ENCODE measurements around the gene DUSP22.
"Not testable (repeated sequence)": the region's sequence is repeated elsewhere in the genome, so short reads cannot be mapped to it uniquely, and the experiment has no call there.

The DUSP22 gene, protein sequence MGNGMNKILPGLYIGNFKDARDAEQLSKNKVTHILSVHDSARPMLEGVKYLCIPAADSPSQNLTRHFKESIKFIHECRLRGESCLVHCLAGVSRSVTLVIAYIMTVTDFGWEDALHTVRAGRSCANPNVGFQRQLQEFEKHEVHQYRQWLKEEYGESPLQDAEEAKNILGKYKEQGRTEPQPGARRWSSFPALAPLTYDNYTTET

DNA sequence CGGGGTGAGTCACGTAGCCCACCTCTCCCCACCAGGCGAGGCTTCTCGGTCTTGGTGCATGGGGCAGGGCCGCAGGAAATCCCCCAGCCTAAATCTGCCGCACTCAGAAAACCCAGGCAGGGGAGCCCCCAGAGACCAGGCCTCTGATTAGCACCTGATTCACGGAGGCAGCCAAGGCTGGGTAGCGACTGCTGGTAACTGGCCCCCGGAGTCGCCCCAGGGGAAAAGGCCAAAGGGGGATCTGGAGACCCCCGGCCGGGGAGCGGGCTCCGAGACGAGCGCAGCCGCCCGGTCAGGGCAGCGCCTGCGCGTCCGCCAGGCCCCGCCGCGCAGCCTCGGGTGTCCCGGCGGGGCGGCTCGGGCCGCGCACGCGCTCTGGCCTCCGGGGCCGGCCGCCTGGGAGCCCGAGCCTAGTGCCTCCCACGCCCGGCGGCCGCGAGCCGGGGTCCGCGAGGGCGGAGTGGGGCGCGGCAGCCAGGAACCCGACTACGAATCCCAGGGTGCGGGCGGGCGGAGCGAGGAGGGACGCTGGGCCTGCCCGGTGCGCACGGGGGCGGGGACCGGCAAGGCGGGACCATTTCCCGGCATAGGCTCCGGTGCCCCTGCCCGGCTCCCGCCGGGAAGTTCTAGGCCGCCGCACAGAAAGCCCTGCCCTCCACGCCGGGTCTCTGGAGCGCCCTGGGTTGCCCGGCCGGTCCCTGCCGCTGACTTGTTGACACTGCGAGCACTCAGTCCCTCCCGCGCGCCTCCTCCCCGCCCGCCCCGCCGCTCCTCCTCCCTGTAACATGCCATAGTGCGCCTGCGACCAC, at the start of gene DUSP22:
DUSP22 (plus strand) TSS at position 791 of the 809 bp plus-strand sequence. CDS start 53 bp downstream, outside the sequence.
- DNase-seq, result no peak

DNA sequence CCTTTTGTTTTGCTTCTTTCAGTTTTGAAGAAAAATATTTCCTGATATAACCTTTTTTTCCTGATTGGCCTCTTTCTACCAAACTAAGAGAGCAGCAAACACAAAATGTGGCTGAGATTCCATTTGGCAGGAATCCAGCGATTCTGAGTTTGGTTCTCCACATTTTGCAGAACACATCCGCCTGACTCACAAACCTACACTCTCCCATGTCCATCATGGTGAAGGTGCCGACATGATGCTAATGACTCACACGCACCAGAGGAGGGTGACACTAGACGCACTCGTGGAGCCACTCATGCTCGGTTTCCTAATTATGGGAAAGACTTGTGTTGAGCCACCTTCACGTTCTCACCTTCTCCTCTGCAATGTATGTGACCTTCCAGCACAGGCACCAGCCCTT, 45.9 kb upstream of the DUSP22 start:
- no peak for DNase-seq

DNA sequence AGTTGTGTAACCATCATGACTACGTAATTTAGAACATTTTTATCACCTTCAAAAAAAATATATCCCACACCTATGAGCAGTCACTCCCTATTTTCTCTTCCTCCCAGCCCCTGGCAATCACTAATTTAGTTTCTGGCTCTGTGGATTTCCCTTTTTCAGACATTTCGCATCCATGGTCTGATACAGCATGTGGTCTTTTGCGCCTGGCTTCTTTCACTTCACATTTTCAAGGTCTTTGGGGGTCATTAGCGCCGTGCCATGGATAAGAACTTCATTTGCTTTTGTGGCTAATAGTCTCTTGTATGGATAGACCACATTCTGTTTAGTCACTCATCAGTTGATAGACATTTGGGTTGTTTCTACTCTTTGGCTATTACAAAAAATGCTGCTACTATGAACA, 44.9 kb upstream of the DUSP22 start:
- DNase-seq, result no peak

DNA sequence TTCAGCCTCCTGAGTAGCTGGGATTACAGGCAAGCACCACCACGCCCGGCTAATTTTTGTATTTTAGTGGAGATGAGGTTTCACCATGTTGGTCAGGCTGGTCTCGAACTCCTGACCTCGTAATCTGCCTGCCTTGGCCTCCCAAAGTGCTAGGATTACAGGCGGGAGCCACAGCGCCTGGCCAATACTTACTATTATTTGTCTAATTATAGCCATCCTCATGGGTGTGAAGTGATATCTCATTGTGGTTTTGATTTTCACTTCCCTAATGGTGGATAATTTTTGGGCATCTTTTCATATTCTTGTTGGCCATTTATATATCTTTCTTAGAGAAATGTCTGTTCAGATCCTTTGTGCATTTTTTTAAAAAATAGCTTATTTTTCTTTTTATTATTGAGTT, 44.2 kb upstream of the DUSP22 start:
- not testable (repeated sequence) for DNase-seq

DNA sequence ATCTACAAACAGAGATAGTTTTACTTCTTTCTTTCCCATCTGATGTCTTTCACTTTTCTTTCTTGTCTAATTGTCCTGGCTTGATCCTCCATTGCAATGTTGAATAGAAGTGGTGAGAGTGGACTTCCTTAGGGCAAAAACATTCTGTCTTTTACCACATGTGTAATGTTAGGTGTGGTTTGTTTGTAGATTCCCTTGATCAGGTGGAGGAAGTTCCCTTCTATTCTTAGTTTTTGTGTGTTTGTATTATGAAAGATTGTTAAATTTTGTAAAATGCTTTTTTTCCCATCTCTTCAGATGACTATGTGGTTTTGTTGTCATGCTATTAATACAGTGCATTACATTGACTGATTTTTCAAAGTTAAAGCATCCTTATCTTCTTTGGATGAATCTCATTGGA, 41.6 kb upstream of the DUSP22 start:
- DNase-seq, result no peak

DNA sequence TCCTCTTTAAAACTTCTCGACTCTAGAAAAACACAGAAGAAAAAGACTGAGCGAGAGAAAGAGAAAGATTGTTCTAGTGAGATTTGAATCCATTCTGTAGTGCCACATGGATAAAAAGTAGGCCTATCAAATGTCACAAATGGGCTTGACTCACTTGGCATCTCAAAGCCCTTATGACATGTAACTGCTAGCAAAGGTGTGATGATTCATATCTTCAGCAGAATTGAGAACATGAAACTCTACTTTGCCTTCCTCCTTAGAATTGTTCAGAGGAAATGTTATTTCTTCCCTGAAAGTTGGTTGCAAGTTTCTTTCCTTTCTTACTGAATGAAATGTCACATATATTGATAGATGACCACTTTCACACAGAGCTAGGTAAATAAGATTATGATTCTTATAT, 40.4 kb upstream of the DUSP22 start:
- DNase-seq, result no peak

DNA sequence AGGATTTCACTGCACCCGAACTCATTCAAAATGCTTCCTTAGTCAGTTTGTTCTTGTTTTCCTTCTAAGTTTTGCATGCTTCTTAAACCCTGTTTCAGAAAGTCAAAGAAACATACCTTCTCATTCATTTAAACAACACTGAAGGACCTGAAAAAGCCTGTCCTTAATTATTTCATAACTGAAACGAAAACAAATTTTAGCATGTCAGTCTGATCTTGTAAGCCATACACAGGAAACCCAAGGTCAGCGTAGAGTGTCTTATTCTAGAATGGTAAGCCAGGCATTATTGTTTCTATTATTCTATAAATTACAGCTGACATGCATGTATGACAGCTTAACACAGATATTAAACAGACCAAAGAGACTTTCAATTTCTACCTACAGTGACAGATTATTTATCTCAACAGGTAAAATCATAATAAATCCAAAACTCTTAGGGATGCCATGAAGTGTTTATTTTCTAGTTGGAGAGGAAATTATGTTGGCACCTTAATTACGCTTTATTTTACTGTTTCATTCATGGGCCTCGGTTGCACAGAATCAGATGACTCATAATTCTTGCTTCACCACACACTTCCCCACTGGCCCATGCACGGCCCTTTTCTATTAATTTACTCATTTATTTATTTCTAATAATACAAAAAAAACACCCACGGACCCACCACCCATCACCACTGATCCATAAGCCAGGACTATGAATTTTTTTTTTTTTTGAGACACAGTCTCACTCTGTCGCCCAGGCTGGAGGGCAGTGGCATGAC, 39.3 kb upstream of the DUSP22 start:
- DNase-seq, result no peak

DNA sequence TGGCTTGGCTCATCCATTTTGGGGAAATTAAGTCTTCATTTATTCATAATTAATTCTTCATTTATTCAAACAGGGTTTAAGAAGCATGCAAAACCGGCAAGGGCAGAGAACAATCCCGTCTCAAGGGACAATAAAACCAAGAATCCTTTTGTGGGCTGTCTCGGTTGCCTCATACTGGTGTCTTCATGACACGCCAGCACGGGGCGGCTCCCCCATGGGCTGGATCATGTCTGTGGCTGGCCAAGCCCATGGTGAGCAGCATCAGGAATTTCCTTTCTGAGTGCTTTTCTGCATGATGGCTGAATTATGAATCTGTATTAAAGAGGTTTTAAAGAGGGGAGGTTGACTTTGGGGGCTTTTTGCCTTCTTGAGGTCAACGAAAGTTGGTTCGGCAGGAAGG, 38.3 kb upstream of the DUSP22 start:
- DNase-seq, result no peak

DNA sequence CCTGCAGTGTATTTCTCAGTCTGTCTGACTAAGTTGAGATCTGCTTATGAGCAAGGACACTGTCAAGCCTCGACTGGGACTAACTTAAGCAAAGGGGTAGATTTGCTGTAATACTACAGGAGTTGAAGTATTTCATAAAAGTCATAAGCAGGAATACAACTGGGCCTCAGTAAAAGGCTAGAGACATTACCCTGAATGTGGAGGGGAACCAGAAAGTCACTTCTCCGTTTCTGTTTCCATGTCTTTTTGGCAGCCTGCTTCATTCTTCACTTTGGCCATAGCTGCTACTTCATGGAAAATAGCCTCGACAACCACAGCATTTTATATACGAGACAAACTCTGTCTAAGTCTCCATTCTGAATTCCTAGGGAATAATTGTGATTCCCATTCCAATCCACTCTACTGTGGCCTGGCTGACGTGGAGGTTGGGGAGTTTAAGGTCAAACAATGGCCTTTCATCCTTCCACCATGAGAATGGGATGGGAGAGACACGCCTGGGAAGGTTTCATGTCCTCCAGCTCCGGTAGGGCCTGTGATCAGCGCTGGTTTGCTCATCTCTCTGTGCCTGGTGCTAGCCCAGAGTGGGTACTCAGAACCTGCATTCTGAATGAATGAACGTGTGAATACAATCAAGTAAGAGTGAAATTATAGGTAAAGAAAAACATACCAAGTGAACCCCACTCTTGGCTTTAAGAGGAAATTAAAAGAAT, 37.1 kb upstream of the DUSP22 start:
- no peak for DNase-seq

DNA sequence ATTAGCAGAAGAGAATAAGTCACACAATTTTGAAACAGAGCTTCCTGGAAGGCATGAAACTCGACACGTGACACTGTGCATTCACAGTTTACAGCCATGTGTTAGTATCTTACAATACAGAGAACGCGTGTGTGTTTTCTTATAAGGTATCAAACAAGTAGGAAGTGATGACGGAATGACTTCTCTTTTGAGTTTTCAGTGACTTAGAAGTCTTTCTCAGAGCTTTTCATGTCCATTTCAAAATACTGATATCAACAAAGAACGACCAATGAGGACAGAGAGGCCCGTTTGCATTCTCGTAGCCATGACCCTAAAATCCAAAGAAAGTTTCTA, 36.6 kb upstream of the DUSP22 start:
- DNase-seq, result no peak

DNA sequence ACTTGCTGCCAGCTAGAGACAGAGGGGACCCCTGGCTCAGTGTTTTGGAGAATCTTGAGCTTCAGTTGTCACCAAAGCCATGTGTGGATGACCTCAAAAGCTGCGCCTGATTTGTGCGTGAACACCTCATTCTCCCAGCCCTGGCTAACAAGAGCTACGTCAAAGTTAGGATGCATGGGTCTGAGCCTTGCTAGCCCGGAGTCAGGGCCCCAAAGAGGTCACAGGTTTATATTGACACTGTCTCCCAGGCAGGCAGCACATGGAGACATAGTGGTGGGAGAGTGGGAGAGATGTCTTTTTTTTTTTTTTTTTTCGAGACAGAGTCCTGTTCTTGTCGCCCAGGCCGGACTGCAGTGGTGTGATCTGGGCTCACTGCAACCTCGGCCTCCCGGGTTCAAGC, 36.1 kb upstream of the DUSP22 start:
- DNase-seq, result no peak

DNA sequence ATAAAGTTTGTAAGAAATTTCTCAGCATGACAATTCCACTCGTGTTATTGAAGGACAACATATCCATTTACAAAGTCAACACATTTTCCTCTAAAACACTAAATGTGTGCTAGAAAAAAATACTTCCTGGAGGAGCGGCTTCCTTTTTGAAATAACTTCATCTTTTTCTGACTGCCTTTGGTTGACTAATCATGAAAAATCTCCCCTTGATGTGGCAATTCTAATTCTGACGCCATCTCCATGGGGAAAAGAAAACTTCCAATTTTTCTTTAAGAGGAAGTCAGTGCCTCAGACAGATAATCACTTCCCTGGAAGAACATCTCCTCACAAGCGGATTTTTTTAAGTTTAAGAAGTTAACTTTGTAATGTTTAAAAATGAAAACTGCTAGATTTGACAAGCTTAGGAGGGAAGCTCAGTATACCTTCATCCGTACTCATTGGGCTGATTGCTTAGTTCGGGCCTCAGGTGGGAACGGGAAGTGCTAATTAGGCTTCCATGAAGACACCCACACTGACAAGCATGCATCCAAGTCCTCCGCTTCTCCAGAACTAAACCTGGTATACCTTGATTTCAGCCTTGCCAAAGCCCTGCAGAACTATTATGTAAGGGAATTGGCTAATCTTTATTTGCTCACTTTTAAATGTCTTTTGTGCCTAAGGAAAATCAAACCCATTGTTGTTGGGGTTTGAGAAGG, 35.1 kb upstream of the DUSP22 start:
- no peak for DNase-seq

DNA sequence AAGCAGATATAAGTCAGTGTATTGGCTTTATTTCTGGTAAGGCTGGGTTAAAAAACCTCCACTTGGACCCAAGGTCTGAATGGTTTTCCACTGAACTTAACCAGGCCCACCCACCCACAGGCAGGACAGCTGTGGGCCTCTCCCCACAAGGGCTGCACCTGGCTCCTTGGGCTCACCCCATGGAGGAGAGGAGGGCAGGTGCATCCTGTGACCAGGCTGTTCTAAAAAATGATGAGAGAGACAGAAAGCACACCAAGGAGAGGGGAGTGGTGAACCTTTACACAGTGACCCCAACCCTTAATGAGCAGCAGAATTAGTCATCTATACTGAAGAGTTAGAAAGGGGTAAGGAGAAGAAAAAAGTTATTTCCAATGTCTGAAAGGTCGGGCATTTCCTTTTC, 34.5 kb upstream of the DUSP22 start:
- no peak for DNase-seq

DNA sequence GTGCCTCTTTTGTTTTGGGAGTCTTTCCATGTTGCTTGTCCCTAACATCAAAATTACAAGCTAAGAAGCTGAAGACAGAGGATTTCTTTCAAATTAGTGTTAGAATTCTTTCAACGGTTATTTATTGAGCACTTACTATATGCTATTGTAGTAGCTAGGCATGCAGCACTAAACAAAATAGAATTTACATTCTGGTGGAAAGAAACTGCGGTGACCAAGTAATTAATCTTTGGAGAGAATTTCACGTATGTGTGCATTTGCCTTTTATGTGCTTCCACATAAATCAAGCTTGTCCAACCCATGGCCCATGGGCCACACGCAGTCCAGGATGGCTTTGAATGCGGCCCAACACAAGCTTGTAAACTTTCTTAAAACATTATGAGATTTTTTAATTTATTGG, 33.0 kb upstream of the DUSP22 start:
- no peak for DNase-seq

DNA sequence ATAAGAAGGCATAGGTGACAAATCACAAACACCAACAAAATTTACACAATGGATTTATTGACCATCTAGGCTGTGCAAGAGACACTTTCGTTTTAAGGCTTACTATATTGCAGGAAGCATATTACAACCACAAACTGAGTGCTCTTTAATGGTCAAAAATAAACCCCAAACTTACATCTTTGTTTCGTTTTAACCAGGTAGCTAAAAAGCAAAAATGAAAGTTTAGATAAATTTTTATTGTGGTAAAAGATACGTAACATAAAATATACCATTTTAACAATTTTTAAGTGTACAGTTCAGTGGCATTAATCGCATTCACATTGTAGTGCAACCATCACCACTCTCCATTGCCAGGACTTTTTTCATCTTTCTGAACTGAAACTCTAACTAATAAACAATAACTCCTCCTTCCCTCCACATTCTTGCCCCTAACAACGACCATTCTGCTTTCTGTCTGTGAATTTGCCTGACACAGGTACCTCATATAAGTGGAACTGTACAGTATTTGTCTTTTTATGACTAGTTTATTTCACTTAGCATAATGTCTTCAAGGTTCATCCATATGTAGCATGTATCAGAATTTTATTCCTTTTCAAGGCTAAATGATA, 32.3 kb upstream of the DUSP22 start:
- DNase-seq, result no peak

DNA sequence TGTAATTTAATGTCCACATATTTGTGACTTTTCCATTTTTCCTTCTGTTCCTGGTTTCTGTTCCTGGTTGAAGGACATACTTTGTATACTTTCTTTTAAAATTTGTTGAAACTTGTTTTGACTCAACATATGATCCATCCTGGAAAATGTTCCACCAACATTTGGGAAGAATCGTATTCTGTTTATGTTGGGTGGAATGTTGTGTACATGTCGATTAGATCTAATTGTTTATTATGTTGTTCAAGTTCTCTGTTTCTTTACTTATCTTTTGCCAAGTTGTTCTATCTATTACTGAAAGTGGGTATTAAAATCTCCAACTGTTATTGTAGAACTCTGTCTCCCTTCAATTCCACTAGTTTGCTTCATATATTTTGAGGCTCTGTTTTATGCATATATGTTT, 27.7 kb upstream of the DUSP22 start:
- DNase-seq, result no peak

DNA sequence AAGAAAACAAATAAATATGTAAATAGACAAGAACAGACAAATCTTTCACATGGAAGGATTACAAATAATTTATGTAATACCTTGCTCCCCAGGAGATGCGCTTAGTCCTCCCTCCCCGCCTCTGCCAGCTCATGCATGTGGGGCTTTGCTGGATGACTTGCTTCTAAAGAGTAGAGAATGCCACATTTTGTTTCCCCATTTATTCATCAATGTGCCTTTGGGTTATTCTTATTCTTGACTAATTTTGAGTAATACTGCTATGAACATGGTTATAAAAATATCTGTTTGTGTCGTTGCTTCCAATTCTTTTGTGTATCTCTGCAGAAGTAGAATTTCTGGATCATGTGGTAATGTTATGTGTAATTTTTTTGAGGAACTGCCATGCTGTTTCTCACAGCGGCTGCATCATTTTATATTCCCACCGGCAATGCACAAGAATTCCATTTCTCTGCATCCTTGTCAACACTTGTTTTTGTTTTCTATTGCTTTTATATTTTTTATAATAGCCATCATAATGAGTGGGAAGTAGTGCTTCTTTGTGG, 23.8 kb upstream of the DUSP22 start:
- DNase-seq, result no peak

DNA sequence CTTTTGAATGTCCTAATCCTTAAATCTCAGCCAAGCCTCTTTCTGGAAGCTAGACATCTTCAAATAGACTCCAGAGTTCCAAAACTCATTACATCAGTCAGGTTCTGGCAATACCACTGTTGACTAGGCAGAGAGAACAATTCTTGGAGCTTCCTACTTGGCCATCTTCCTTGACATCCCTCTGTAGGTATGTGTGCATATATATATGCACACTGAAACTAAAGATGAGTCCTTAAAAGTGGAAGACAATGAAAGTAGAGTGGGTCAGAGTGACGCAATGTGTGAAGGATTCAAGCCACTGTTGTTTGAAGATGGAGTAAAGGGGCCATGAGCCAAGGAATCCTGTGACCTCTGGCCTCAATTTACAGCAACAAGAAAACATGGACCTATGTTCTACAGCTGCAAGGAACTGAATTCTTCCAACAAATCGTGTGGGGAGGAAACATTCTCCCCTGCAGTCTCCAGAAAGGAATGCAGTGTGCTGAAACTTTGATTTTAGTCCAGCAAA, 18.7 kb upstream of the DUSP22 start:
- no peak for DNase-seq

DNA sequence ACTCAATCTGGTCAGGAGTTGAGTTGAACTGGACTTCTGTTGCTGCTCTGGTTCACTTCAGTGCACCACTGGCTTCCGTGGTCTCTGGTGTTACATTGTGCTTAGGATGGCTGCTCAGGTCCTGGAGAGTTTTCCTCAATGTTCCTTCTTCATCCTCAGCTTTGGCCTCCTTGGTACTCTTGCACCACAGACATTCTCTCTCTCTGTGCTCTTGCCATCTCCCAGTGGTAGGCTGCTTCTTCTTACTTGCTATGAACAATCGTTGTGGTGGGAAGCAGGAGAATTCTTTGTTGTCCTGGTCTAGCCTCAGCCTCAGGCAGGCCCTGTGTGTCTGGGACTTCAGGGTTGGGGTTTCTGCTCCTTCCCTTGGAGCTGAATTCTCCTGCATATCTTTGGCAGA, 14.5 kb upstream of the DUSP22 start:
- DNase-seq, result no peak

DNA sequence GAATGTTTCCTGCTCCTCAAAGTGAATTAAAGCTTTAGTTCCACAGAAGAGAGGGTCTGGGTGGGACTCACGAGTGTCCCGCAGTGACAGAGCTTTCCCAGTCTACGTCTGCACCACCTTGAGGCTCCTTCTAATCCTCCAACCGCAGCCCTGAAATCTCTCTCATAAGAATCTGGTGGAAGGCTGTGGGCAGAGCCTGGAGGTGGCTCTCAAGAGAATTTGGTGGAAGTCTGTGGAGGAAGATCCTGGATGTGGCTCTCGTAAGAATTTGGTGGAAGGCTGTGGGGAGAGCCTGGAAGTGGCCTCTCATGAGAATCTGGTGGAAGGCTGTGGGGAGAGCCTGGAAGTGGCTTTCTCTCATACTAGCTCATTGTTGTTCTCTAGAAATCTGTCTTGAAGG, 13.8 kb upstream of the DUSP22 start:
- DNase-seq, result no peak

DNA sequence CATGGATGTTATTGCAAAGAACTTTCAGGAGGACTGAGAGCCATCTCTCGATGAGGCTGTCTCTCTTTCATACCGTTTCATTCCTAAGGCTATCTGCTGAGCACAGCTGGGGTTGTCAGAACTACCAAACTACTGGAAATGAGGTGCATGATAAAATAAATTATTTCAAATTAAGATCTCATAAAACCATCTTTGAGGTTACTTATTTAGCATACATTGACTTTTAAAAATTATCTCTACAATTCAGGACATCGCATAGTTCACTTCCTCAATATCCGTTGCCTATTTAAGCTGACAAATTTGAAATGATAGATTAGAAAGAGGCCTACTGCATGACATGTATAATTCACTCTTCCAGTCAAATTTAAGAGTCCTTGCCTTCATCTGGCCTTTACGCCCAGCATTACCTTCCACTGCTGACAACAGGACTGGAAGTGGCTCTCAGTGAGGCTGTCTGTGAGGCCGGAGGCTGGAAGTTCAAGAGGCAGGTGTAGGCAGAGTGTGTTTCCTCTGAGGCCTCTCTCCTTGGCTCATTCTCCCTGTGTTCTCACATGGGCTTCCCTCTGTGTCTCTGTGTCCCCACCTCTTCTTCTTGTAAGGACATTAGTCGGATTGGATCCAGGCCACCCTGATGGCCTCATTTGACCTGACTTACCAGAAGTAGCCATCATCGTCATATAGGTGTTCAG, 12.8 kb upstream of the DUSP22 start:
- DNase-seq, result no peak
